HG03196 (cell line): ENCODE results near the gene CCDC159.
"Not testable (repeated sequence)": the region's sequence is repeated elsewhere in the genome, so short reads cannot be mapped to it uniquely, and the experiment has no call there.

Source experiments
- ATAC-seq: cut with Tn5 transposase; IDR thresholded peaks from one replicate; pipeline ENCODE4 v1.9.1; 2021; ENCODE audit not compliant: unreplicated experiment

The CCDC159 gene, protein sequence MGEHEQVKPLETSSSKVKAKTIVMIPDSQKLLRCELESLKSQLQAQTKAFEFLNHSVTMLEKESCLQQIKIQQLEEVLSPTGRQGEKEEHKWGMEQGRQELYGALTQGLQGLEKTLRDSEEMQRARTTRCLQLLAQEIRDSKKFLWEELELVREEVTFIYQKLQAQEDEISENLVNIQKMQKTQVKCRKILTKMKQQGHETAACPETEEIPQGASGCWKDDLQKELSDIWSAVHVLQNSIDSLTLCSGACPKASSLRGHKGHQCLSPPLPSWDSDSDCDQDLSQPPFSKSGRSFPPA

GRCh38 chr19:11346104-11346940, at the start of gene CCDC159, which contains the start of gene TMEM205:
Gene CCDC159 (plus strand): TSS chr19:11346519. CDS start chr19:11346607, 88 bp downstream.
Gene TMEM205 (minus strand): TSS chr19:11346268. CDS start chr19:11345619, 649 bp downstream.
- ATAC-seq, result peak; percentile 81

GRCh38 chr19:11299946-11300810, 46.1 kb upstream of the CCDC159 start:
- no peak for ATAC-seq

GRCh38 chr19:11300811-11301120, 45.6 kb upstream of the CCDC159 start:
- no peak for ATAC-seq

GRCh38 chr19:11304936-11305335, 41.4 kb upstream of the CCDC159 start:
- ATAC-seq, result no peak

DNA sequence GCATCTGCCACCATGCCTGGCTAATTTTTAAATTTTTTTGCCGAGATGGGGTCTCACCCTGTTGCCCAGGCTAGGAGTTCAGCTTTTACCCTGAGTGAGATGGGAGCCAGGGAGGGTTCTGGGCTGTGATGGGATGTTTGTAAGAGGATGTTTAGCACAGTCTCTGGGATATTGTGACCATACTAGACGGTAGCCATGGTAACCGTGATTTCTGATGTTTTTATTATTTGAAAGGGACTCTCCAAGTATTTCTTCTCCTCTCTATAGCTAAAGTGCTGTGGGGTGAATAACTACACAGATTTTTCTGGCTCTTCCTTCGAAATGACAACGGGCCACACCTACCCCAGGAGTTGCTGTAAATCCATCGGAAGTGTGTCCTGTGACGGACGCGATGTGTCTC, 40.0 kb upstream of the CCDC159 start:
- ATAC-seq, result no peak

- ATAC-seq, result not testable (repeated sequence)
Observed at GRCh38 chr19:11320278-11320995, 25.9 kb upstream of the CCDC159 start.

GRCh38 chr19:11321191-11322126, 24.9 kb upstream of the CCDC159 start:
- no peak for ATAC-seq

DNA sequence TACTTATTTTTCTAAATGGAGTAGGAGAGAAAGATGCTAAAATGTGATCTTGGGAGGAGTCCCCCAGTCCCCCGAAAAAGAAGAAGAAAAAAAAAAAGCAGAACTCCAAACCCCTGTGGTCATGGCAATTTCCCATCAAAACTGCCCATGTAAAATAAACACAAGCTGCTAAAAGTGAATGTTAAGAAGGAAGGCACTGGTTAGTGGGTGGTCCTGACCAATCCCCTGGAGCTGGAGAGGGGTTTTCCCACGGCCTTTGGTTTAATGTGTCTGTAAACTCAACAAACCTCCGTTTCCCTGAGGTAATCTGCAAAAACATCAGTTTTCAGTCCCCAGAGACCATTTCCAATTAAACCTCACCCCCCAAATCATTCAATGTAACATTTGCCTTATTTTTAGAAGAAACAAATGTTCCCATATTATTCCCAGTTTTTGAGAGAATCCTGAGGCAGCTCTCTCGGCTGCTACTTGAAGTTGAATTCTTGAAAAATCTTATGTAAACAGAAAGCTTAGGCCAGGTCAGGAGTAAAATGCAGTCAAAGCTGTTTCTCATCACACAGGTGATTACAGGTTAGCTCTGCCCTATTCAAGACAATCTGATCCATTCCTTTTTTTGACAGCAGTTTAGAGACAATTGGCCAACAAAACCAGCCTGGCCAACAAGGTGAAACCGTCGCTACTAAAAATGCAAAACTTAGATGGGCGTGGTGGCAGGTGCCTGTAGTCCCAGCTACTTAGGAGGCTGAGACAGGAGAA, 23.9 kb upstream of the CCDC159 start:
- ATAC-seq, result no peak

DNA sequence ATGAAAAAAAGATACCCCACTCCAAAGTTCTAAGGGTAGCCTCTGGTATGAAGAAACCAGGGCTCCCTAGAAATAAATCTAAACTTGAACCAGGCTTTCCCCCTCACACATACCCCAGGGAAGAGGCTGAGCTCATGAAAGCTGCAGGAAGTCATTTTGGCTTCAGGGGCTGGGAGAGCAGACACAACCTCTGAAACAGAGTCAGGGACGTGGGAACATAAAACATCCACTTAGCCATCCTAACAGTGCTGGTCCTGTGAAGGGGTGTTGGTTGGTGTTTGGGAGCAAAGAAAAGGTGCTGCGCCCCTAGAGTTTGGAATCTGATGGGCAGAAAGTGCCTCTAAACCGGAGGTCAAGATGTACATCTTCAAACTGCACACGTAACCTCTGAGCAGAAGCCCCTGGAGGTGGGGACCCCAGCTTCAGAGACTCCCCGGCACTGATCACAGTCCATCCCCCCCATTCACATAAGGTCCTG, 22.7 kb upstream of the CCDC159 start:
- no peak for ATAC-seq

DNA sequence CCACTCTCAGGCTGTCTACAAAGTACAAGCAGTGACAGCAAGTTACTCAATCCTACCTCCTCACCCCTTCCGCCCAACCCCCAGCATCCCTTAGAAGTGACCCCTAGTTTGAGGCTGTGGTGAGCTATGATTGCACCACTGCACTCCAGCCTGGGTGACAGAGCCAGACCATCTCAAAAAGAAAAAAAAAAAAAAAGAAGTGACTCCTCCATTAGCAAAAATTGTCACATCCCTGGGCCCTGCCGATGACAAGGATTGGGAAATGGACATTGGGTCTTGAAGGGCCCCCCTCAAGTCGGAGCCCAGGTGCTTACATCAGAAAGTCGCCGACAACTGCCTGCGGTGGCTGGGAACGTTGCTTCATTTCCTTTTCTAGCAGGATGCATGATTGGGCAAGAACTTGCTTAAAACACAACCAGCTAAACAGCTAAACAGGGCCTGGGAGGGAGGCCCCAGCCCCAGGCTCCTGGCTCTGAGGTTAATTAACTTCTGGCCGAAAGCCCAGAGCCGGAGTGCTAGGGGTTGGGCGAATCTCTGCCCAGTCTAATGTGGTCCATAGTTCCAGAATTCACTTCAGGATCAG, 22.1 kb upstream of the CCDC159 start:
- ATAC-seq, result no peak

DNA sequence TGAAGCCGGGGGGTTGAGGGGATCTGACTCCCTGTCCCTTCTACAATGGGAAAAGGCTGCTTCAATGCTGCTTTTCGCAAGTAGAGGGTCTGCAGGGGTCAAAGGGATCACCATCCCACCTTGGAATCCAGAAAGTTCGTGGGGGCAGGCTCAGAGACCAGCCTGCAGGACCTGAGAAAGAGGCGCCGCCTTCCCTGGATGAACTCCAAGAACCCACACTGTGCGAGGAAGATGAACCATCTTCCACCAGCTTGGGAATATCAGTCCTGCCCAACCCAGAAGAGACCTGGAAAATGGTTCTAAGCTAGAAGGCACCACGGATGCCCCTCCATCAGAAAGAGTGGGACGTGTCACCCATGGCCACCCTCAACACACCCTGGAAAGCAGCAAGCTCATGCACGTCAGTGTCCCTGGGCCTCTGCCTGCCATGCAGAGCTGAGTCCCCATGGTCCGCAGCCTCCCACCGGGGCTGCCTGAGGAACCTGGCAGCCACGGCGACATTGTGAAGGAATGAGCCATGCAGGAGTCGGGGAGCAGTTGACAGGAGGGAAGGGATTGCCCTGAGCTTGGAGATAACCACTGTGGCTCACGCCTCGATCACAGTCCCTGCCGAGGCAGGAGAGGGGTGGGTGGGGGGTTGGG, 21.4 kb upstream of the CCDC159 start:
- ATAC-seq, result no peak

DNA sequence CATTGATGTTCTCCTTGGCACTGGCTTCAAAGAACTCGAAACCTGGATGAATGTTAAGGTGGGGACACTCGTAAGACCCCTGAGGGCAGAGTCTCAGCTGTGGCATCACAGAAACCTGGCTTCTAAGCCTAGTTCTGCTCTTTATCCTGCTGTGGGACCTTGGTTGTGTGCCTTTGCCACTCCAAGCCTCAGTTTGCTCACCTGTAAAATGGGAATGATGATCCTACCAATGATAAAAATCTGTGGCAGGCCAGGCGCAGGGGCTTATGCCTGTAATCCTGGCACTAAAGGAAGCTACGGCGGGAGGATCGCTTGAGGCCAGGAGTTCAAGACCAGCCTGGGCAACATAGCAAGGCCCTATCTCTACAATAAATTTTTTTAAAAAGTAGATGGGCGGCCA, 20.8 kb upstream of the CCDC159 start:
- ATAC-seq, result no peak

DNA sequence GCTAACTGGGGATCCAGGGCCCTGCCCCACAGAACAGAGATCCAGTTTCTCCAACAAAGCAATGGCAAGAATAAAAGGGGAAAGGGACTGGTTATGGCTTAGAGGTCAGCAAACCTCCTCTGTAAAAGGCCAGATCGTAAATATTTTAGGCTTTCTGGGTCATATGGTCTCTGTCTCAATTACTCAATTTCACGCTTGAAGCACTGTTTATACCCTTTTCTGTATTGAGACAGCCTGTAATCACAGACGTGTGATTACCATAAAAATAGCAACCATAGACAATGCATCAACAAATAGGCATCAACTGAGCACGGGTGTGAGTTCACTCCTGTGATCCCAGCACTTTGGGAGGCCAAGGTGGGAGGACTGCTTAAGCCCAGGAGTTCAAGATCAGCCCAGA, 16.2 kb upstream of the CCDC159 start:
- no peak for ATAC-seq

GRCh38 chr19:11331502-11331901, 14.8 kb upstream of the CCDC159 start:
- ATAC-seq, result no peak

- ATAC-seq, result no peak
Observed at GRCh38 chr19:11332822-11333221, 13.5 kb upstream of the CCDC159 start.

GRCh38 chr19:11333838-11334237, 12.5 kb upstream of the CCDC159 start:
- not testable (repeated sequence) for ATAC-seq

DNA sequence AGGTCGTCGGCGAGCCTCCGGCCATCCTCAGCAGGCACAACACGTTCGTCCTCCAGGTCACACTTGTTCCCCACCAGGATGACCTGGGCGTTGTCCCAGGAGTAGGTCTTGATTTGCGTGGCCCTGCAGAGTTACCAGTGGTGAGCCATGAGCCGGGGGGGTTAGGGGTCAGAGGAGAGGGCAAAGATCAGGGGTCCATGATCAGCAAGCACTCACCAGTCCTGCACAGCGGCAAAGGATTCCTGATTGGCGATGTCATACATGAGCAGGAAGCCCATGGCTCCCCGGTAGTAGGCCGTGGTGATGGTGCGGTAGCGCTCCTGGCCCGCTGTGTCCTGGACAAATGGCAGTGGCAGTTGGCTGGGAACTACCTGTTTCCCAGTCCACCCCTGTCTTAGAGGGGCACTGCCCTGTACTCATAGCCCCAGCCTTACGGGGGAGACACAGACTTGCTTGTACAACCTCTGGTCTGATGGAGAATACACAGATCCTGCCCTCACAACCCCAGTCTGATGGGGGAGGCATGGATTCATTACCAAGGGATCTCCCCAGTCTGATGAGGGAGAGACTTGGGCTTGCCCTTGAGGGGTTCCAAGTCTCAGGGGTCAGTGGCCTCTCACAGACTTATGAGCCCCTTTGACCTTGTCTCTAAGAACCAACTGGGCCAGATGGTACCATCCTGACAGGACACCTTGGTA, 10.7 kb upstream of the CCDC159 start:
- no peak for ATAC-seq
